CD4-positive, CD25-positive, alpha-beta regulatory T cell (primary cell): Measurements from ENCODE around the gene CTAGE4. TPM values are rescaled to one million over a fixed set of nuclear protein-coding genes. Genes with fewer than 3 reads are reported as not detected.
A peak's percentile ranks its signal among the peaks of the same experiment; 100 is the strongest.
"Not testable (repeated sequence)": the region's sequence is repeated elsewhere in the genome, so short reads cannot be mapped to it uniquely, and the experiment has no call there.

Experiments
- ATAC-seq, 2 donors: fragments of 150-1000 bp; cut with Tn5 transposase; one replicate each; pipeline ENCODE4 v1.10.0; 2021; ENCODE audit warnings: low read depth in 2 of 2, moderate number of reproducible peaks in 2 of 2, moderate library complexity in 1 of 2
- DNase-seq, 3 donors: peaks; one replicate each; pipeline versions ENCODE4 v3.0.0 to v3.0.0-alpha.2; 2012 to 2022; ENCODE audit warnings: mixed read lengths in 1 of 3
- H3K27ac ChIP-seq: one replicate; pipeline ENCODE4 v1.7.0; 2013; ENCODE audit warnings: mild to moderate bottlenecking, low read length; ENCODE audit not compliant: insufficient read depth, poor library complexity, severe bottlenecking
- H3K27me3 ChIP-seq: one replicate; pipeline ENCODE4 v1.7.0; 2013; ENCODE audit warnings: low read length; ENCODE audit not compliant: control insufficient read depth, insufficient read depth
- H3K36me3 ChIP-seq: one replicate; pipeline ENCODE4 v1.7.0; 2013; ENCODE audit warnings: mild to moderate bottlenecking, low read length, moderate library complexity; ENCODE audit not compliant: control insufficient read depth, insufficient read depth
- H3K4me1 ChIP-seq: 2 replicates; pipeline ENCODE4 v1.7.0; 2013; ENCODE audit warnings: mild to moderate bottlenecking, low read length; ENCODE audit not compliant: insufficient read depth, control insufficient read depth, poor library complexity, severe bottlenecking
- H3K4me3 ChIP-seq: one replicate; pipeline ENCODE4 v1.7.0; 2013; ENCODE audit warnings: low read depth, mild to moderate bottlenecking, low read length, moderate library complexity
- H3K9me3 ChIP-seq, 2 experiments: 1 replicate in 1 of 2; 2 replicates in 1 of 2; pipeline ENCODE4 v1.7.0; 2013; ENCODE audit warnings: low read length in 2 of 2, mild to moderate bottlenecking in 1 of 2, moderate library complexity in 1 of 2; ENCODE audit not compliant: control insufficient read depth in 2 of 2
- H3K27ac Mint-ChIP-seq, 3 donors: one replicate each; pipeline ENCODE4 v1.8.0; 2020 to 2022; ENCODE audit warnings: mild to moderate bottlenecking in 3 of 3, mixed read lengths in 3 of 3, moderate library complexity in 2 of 3
- H3K27me3 Mint-ChIP-seq: one replicate; pipeline ENCODE4 v1.8.0; 2022; ENCODE audit warnings: mild to moderate bottlenecking, mixed read lengths
- H3K36me3 Mint-ChIP-seq: one replicate; pipeline ENCODE4 v1.8.0; 2020; ENCODE audit warnings: mixed read lengths
- H3K4me1 Mint-ChIP-seq, 4 donors: one replicate each; pipeline ENCODE4 v1.8.0; 2020 to 2022; ENCODE audit warnings: mixed read lengths in 4 of 4, mild to moderate bottlenecking in 1 of 4
- H3K4me3 Mint-ChIP-seq, 4 donors: one replicate each; pipeline ENCODE4 v1.8.0; 2020 to 2022; ENCODE audit warnings: mild to moderate bottlenecking in 4 of 4, mixed read lengths in 4 of 4, moderate library complexity in 3 of 4
- H3K9me3 Mint-ChIP-seq, 7 donors: one replicate each; pipeline ENCODE4 v1.8.0; 2020 to 2022; ENCODE audit warnings: mixed read lengths in 7 of 7, mild to moderate bottlenecking in 3 of 7, moderate library complexity in 2 of 7
- polyA plus RNA-seq, 4 donors: library from polyadenylated mRNA; unstranded; fragments of 300-500 nt; fragmentation: Illumina TruSeq; gene quantifications; one replicate each; pipeline ENCODE4 v1.2.3, GENCODE V29; 2021
- total RNA-seq: library from RNA; stranded (reverse); gene quantifications from one replicate; pipeline ENCODE4 v1.2.3, GENCODE V29; 2022

Gene CTAGE4, protein sequence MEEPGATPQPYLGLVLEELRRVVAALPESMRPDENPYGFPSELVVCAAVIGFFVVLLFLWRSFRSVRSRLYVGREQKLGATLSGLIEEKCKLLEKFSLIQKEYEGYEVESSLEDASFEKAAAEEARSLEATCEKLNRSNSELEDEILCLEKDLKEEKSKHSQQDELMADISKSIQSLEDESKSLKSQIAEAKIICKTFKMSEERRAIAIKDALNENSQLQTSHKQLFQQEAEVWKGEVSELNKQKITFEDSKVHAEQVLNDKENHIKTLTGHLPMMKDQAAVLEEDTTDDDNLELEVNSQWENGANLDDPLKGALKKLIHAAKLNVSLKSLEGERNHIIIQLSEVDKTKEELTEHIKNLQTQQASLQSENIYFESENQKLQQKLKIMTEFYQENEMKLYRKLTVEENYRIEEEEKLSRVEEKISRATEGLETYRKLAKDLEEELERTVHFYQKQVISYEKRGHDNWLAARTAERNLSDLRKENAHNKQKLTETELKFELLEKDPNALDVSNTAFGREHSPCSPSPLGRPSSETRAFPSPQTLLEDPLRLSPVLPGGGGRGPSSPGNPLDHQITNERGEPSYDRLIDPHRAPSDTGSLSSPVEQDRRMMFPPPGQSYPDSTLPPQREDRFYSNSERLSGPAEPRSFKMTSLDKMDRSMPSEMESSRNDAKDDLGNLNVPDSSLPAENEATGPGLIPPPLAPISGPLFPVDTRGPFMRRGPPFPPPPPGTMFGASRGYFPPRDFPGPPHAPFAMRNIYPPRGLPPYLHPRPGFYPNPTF
- total RNA-seq: 3.8 TPM
- under 1 TPM in 1 of 4 donors, not detected in 3; 0.29 TPM for polyA plus RNA-seq

DNA sequence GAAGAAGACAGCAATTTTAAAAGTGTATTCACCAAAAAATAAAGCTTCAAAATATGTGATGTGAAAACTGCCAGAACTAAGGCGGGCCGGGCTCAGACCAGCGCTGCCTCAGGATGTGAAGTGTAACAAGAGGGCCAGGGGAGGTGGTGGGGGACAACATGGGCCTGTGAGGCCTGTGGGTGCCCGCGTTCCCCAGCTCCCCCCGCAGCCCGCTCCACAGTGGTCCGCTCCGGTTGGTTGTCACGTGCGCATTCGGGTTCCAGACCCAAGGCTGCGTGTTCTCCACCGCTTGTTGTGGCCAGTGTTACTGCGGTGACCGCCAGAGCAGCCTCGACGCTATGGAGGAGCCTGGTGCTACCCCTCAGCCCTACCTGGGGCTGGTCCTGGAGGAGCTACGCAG is at the start of gene CTAGE4:
Gene CTAGE4, plus strand, starts transcription at position 301 of the 400 bp plus-strand sequence. Its CDS starts 38 bp downstream, at position 339.
- not testable (repeated sequence) for H3K27me3 ChIP-seq, H3K4me1 Mint-ChIP-seq, DNase-seq, H3K9me3 ChIP-seq, H3K27ac ChIP-seq, H3K4me3 Mint-ChIP-seq, H3K27me3 Mint-ChIP-seq, H3K4me1 ChIP-seq, ATAC-seq, H3K36me3 ChIP-seq, H3K27ac Mint-ChIP-seq, H3K4me3 ChIP-seq, H3K9me3 Mint-ChIP-seq, H3K36me3 Mint-ChIP-seq

GRCh38 chr7:144134116-144134515 is 49.1 kb upstream of the CTAGE4 start:
- no peaks in the 10 kb centered on the region for H3K36me3 ChIP-seq
- H3K4me3 ChIP-seq: no peak overlapping the region
- H3K27me3 Mint-ChIP-seq: peaks cover 18% of the 10 kb centered on the region
- no peak overlapping the region for H3K27ac Mint-ChIP-seq
- H3K4me1 ChIP-seq: no peaks in the 10 kb centered on the region
- H3K9me3 Mint-ChIP-seq: no peaks in the 10 kb centered on the region
- H3K27ac ChIP-seq: no peak overlapping the region
- DNase-seq (no peak), ATAC-seq (no peak)
- no peaks in the 10 kb centered on the region for H3K36me3 Mint-ChIP-seq
- no peak overlapping the region for H3K4me3 Mint-ChIP-seq
- H3K27me3 ChIP-seq: peaks cover 4% of the 10 kb centered on the region
- H3K9me3 ChIP-seq: no peaks in the 10 kb centered on the region
- peaks cover 0 to 2% (median 0%) of the 10 kb centered on the region in 4 donors for H3K4me1 Mint-ChIP-seq

GRCh38 chr7:144137501-144137900 is 45.8 kb upstream of the CTAGE4 start:
- peaks cover 0 to 2% (median 0%) of the 10 kb centered on the region in 4 donors for H3K4me1 Mint-ChIP-seq
- peaks cover 4% of the 10 kb centered on the region for H3K27me3 ChIP-seq
- H3K4me3 ChIP-seq: no peak overlapping the region
- H3K36me3 Mint-ChIP-seq: no peaks in the 10 kb centered on the region
- no peak overlapping the region for H3K4me3 Mint-ChIP-seq
- no peak for DNase-seq
- no peaks in the 10 kb centered on the region for H3K9me3 ChIP-seq
- no peak for ATAC-seq
- no peak overlapping the region for H3K27ac ChIP-seq
- H3K9me3 Mint-ChIP-seq: no peaks in the 10 kb centered on the region
- H3K36me3 ChIP-seq: no peaks in the 10 kb centered on the region
- H3K4me1 ChIP-seq: no peaks in the 10 kb centered on the region
- peaks cover 18% of the 10 kb centered on the region for H3K27me3 Mint-ChIP-seq
- no peak overlapping the region for H3K27ac Mint-ChIP-seq

GRCh38 chr7:144142187-144142586 is 41.1 kb upstream of the CTAGE4 start:
- H3K27me3 ChIP-seq: peaks cover under 1% of the 10 kb centered on the region

DNA sequence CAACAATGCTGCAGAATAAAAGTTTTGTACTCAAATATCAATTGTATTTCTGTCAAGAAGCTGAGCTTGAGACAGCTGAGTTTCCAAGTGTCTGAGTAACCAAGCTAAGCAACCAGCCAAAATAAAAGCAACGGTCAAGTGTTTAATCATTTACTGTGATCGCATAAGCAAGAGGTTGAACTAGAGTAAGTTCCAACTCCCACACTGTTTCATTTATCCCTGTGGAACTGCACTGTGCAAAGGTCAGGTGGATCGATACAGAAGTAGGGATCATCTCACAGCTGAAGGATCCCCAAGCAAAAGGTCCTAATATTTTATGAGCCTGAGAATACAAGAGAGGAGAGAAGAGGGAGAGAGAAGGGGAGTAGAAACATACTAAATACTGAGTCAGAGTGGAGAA is 38.8 kb upstream of the CTAGE4 start:
- Mint-ChIP-seq H3K27me3 (peaks cover 32% of the 10 kb centered on the region), H3K9me3 (peaks cover 9 to 22% (median 14%) of the 10 kb centered on the region in 7 donors), H3K4me1 (no peaks in the 10 kb centered on the region), H3K4me3 (no peak overlapping the region), H3K27ac (no peak overlapping the region), H3K36me3 (no peaks in the 10 kb centered on the region)
- no peak overlapping the region for H3K4me3 ChIP-seq
- H3K9me3 ChIP-seq: peaks cover 21 to 22% of the 10 kb centered on the region in 2 experiments
- DNase-seq: no peak
- no peak overlapping the region for H3K27ac ChIP-seq
- ATAC-seq: no peak
- H3K36me3 ChIP-seq: no peaks in the 10 kb centered on the region
- no peaks in the 10 kb centered on the region for H3K27me3 ChIP-seq
- no peaks in the 10 kb centered on the region for H3K4me1 ChIP-seq

More at GRCh38 chr7:144142187-144142586, 41.1 kb upstream of the CTAGE4 start:
- Mint-ChIP-seq H3K9me3 (peaks cover 0 to 8% (median 3%) of the 10 kb centered on the region in 7 donors), H3K27me3 (peaks cover 22% of the 10 kb centered on the region), H3K36me3 (no peaks in the 10 kb centered on the region), H3K4me3 (no peak overlapping the region), H3K4me1 (no peaks in the 10 kb centered on the region), H3K27ac (peak overlapping the region in 1 of 3 donors; percentile 38)
- Histone ChIP-seq H3K9me3 (peaks cover 0 to 3% of the 10 kb centered on the region in 2 experiments), H3K27ac (no peak overlapping the region), H3K36me3 (no peaks in the 10 kb centered on the region), H3K4me1 (no peaks in the 10 kb centered on the region), H3K4me3 (no peak overlapping the region)
- ATAC-seq: no peak
- DNase-seq: no peak

DNA sequence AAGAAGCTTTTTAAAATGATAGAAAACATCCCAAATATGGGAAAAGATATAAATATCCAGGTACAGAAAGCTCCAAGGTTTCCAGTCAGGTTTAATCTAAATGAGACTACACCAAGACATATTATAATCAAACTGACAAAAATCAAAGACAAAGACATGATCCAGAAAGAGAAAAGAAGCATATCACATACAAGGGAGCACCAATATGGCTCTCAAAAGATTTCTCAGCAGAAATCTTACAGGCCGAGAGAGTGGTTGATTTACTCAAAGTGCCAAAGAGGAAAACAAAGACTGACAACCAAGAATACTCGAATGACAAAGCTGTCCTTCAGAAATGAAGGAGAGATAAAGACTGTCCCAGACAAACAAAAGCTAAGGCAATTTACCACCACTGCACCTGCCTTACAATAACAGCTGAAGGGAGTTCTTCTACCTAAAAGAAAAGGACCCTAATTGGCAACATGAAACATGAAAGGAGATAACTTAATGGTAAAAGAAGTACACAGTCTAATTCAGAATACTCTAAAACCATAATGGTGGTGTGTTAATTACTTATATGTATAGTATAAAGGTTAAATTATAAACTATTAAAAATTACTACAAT is 34.9 kb upstream of the CTAGE4 start:
- no peaks in the 10 kb centered on the region for H3K36me3 Mint-ChIP-seq
- peaks cover 40% of the 10 kb centered on the region for H3K27me3 Mint-ChIP-seq
- no peaks in the 10 kb centered on the region for H3K4me1 Mint-ChIP-seq
- Histone ChIP-seq H3K9me3 (peaks cover 21 to 24% of the 10 kb centered on the region in 2 experiments), H3K36me3 (no peaks in the 10 kb centered on the region), H3K4me1 (no peaks in the 10 kb centered on the region), H3K27ac (no peak overlapping the region), H3K4me3 (no peak overlapping the region), H3K27me3 (no peaks in the 10 kb centered on the region)
- ATAC-seq (no peak), DNase-seq (no peak)
- no peak overlapping the region for H3K27ac Mint-ChIP-seq
- H3K9me3 Mint-ChIP-seq: peaks cover 10 to 39% (median 16%) of the 10 kb centered on the region in 7 donors
- H3K4me3 Mint-ChIP-seq: no peak overlapping the region

- Mint-ChIP-seq H3K4me1 (no peaks in the 10 kb centered on the region), H3K36me3 (no peaks in the 10 kb centered on the region), H3K27ac (no peak overlapping the region), H3K27me3 (peaks cover 45% of the 10 kb centered on the region), H3K9me3 (peaks cover 0 to 6% (median 0%) of the 10 kb centered on the region in 7 donors), H3K4me3 (no peak overlapping the region)
- Histone ChIP-seq H3K4me3 (no peak overlapping the region), H3K27ac (no peak overlapping the region), H3K4me1 (no peaks in the 10 kb centered on the region), H3K36me3 (no peaks in the 10 kb centered on the region), H3K9me3 (no peaks in the 10 kb centered on the region), H3K27me3 (peaks cover 11% of the 10 kb centered on the region)
- DNase-seq: no peak
- no peak for ATAC-seq
Observed at GRCh38 chr7:144158861-144159260, 24.4 kb upstream of the CTAGE4 start.
